H1 (cell line): ENCODE data around the gene CST1. TPM values are rescaled to one million over a fixed set of nuclear protein-coding genes. Genes with fewer than 3 reads are reported as not detected.

ENCODE experiments used
- BCL11A ChIP-seq, 2 experiments: IDR thresholded peaks; one replicate each; pipeline ENCODE4 v1.6.1; 2011; ENCODE audit warnings: low read depth in 2 of 2, low read length in 2 of 2, mild to moderate bottlenecking in 2 of 2
- BRCA1 ChIP-seq: IDR thresholded peaks from 2 replicates; pipeline ENCODE4 v1.6.1; 2012; ENCODE audit warnings: low read depth, low read length, improper control_type of control experiment
- CBX5 ChIP-seq: fragments of 300-800, 300-1000 bp; sonication (generic); IDR thresholded peaks from 2 replicates; pipeline ENCODE4 v1.7.1; 2016; ENCODE audit warnings: antibody characterized with exemption, low read length, low read depth
- CEBPB ChIP-seq: IDR thresholded peaks from 2 replicates; pipeline ENCODE4 v1.6.1; 2012; ENCODE audit warnings: low read depth, low read length
- CHD1 ChIP-seq: IDR thresholded peaks from 2 replicates; pipeline ENCODE4 v1.6.1; 2012; ENCODE audit warnings: low read depth, low read length, improper control_type of control experiment
- CTBP2 ChIP-seq: IDR thresholded peaks from 2 replicates; pipeline ENCODE4 v1.7.0; 2011; ENCODE audit warnings: borderline replicate concordance, mild to moderate bottlenecking, moderate library complexity, mixed read lengths, low read length; ENCODE audit not compliant: insufficient read depth, insufficient read length
- MAFK ChIP-seq: IDR thresholded peaks from 2 replicates; pipeline ENCODE4 v1.6.1; 2012; ENCODE audit warnings: low read depth, mild to moderate bottlenecking, improper control_type of control experiment, low read length
- TAF1 ChIP-seq: IDR thresholded peaks from 2 replicates; pipeline ENCODE4 v1.6.1; 2011; ENCODE audit warnings: mild to moderate bottlenecking, low read depth, low read length
- polyA plus RNA-seq, 7 experiments: library from polyadenylated mRNA; depleted of rRNA in 3 of 7; stranded (reverse) in 5 of 7; unstranded in 2 of 7; fragments of >200 nt in 5 of 7; fragments of 200-250 nt in 2 of 7; gene quantifications; 1 replicate in 5 of 7; 2 replicates in 1 of 7; 4 replicates in 1 of 7; pipeline versions ENCODE4 v1.2.1 to v1.2.3, GENCODE V29; 2011 to 2013; ENCODE audit warnings: missing spikeins in 2 of 7, mixed read lengths in 2 of 7
- total RNA-seq: library from RNA; stranded (reverse); fragmentation: NEBNext Ultra II Directional; extraction: Animal tissue kit (Norgen Biotek cat#: 25700); gene quantifications from 2 replicates; pipeline ENCODE4 v1.2.1, GENCODE V29; 2021

CST1 gene
- total and polyA plus RNA-seq, 2 of the 8 experiments (the other 6 are each of a cell fraction or from before 2014, with no cell fraction given): 2.3 to 2.9 TPM

DNA sequence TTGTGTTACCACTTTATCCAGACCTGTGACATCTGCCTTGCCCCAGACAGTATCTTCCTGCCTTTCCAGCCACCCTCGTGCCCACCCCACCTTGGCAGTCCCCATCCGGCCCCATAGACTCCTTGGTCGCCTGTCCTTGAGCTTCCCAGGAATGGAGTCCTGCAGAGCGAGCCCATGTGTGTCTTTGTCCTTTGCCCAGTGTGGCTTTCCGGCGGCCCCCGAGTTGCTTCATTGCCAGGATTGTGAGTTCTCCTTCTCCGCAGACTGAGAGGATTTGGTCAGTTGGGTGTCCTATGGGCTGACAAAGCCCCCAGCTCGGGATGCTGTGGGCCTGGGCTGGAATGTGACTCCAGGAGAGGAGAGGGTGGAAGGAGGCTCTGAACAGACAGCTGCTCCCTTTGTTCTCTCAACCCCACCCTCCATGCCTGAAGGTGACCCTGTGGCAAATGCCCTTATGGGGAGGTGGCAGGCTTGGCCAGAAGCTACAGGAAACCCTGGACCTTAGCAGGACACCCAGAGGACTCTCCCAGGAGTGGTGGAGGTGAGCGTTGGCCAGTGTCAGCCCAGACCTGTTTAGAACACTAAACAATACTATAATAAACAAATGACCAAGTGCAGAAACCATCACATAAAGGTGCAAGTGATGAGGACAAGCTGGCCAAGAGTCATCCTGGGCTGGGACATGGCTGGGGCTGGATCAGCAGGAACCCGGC is 1.9 kb upstream of the CST1 start (continued):
- TF ChIP-seq BRCA1: no peak
- TF ChIP-seq BCL11A (IDR thresholded peaks at IDR 0.05; ENCODE audit: low read depth in 2 of 2, low read length in 2 of 2): no peak
- no peak for TF ChIP-seq MAFK
- no peak for TF ChIP-seq CHD1
- no peak for TF ChIP-seq TAF1
- no peak for TF ChIP-seq CTBP2
- TF ChIP-seq CBX5: no peak
- no peak for TF ChIP-seq CEBPB
- TF ChIP-seq, all 59 proteins: peak for 0
